ENCODE data around the gene AQP12B. TPM values are rescaled to one million over a fixed set of nuclear protein-coding genes. Genes with fewer than 3 reads are reported as not detected.

AQP12B gene
- total RNA-seq, 1 donor from 2014 or later: not detected

GRCh38 chr2:240630771-240631547, 51.7 kb downstream of the AQP12B start:
- Mint-ChIP-seq H3K36me3 (ENCODE audit: low read depth) (no peaks in the 10 kb centered on the region), H3K4me1 (no peaks in the 10 kb centered on the region), H3K9me3 (peaks cover 14% of the 10 kb centered on the region), H3K4me3 (no peak overlapping the region), H3K27me3 (no peaks in the 10 kb centered on the region), H3K27ac (no peak overlapping the region)
- no peak for ATAC-seq (ENCODE audit: low read depth)
- TF ChIP-seq, protein P1, sequence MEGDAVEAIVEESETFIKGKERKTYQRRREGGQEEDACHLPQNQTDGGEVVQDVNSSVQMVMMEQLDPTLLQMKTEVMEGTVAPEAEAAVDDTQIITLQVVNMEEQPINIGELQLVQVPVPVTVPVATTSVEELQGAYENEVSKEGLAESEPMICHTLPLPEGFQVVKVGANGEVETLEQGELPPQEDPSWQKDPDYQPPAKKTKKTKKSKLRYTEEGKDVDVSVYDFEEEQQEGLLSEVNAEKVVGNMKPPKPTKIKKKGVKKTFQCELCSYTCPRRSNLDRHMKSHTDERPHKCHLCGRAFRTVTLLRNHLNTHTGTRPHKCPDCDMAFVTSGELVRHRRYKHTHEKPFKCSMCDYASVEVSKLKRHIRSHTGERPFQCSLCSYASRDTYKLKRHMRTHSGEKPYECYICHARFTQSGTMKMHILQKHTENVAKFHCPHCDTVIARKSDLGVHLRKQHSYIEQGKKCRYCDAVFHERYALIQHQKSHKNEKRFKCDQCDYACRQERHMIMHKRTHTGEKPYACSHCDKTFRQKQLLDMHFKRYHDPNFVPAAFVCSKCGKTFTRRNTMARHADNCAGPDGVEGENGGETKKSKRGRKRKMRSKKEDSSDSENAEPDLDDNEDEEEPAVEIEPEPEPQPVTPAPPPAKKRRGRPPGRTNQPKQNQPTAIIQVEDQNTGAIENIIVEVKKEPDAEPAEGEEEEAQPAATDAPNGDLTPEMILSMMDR (IDR thresholded peaks at IDR 0.05): no peak
- ChIA-PET POLR2A (no interaction called here), CTCF (no interaction called here)
- peak; percentile 8 for DNase-seq
- intact Hi-C loops (cut with micrococcal nuclease): no loop called here

- Mint-ChIP-seq H3K27me3 (no peaks in the 10 kb centered on the region), H3K9me3 (peaks cover 14% of the 10 kb centered on the region), H3K36me3 (ENCODE audit: low read depth) (no peaks in the 10 kb centered on the region), H3K27ac (no peak overlapping the region), H3K4me1 (peaks cover under 1% of the 10 kb centered on the region), H3K4me3 (no peak overlapping the region)
- ChIA-PET POLR2A (no interaction called here), CTCF (no interaction called here)
- TF ChIP-seq, protein P1 (IDR thresholded peaks at IDR 0.05): no peak
- intact Hi-C loops (cut with micrococcal nuclease): no loop called here
- no peak for ATAC-seq (ENCODE audit: low read depth)
- DNase-seq: peak; percentile 8
Measured at GRCh38 chr2:240629968-240630770, 52.5 kb downstream of the AQP12B start.

DNA sequence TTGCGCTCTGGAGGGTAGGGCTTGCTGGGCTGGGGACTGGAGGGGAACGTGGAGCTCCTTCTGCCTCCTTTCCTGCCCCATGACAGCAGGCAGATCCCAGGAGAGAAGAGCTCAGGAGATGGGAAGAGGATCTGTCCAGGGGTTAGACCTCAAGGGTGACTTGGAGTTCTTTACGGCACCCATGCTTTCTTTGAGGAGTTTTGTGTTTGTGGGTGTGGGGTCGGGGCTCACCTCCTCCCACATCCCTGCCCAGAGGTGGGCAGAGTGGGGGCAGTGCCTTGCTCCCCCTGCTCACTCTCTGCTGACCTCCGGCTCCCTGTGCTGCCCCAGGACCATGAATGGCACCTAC, 53.1 kb downstream of the AQP12B start:
- Mint-ChIP-seq H3K9me3 (peaks cover 14% of the 10 kb centered on the region), H3K27me3 (no peaks in the 10 kb centered on the region), H3K4me1 (peaks cover 5% of the 10 kb centered on the region), H3K36me3 (ENCODE audit: low read depth) (no peaks in the 10 kb centered on the region), H3K4me3 (no peak overlapping the region), H3K27ac (no peak overlapping the region)
- DNase-seq (peak; percentile 12), ATAC-seq (ENCODE audit: low read depth) (no peak)
- TF ChIP-seq, protein P1 (IDR thresholded peaks at IDR 0.05): no peak
- ChIA-PET CTCF (no interaction called here), POLR2A (no interaction called here)
- intact Hi-C loops (cut with micrococcal nuclease): no loop called here

- no peak for ATAC-seq (ENCODE audit: low read depth)
- Mint-ChIP-seq H3K9me3 (peaks cover 9% of the 10 kb centered on the region), H3K4me1 (peaks cover 7% of the 10 kb centered on the region), H3K36me3 (ENCODE audit: low read depth) (no peaks in the 10 kb centered on the region), H3K27me3 (no peaks in the 10 kb centered on the region), H3K27ac (no peak overlapping the region), H3K4me3 (no peak overlapping the region)
- DNase-seq: peak; percentile 8
- TF ChIP-seq, protein P1 (IDR thresholded peaks at IDR 0.05): no peak
- POLR2A ChIA-PET: no interaction called here
- CTCF ChIA-PET: no interaction called here
- intact Hi-C loops (cut with micrococcal nuclease): no loop called here
Measured at GRCh38 chr2:240628808-240629618, 53.7 kb downstream of the AQP12B start.

DNA sequence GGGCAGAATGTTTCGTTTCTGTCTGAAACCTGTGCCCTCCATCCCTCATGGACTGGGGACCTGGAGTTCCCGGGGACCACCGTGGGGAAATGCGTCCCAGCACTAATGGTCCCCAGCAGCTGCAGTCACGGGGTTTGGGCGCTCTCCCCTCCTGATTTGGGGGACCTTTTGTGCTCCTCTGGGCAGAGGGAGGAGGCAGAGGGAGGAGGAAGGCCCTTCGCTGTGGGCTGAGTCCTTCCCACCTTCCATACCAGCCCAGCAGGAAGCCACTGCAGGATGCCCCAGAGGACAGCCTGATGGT, 54.2 kb downstream of the AQP12B start:
- intact Hi-C loops (cut with micrococcal nuclease): no loop called here
- ATAC-seq (ENCODE audit: low read depth) (no peak), DNase-seq (peak; percentile 7)
- Mint-ChIP-seq H3K4me3 (no peak overlapping the region), H3K36me3 (ENCODE audit: low read depth) (no peaks in the 10 kb centered on the region), H3K27ac (no peak overlapping the region), H3K4me1 (peaks cover 7% of the 10 kb centered on the region), H3K27me3 (no peaks in the 10 kb centered on the region), H3K9me3 (peaks cover 6% of the 10 kb centered on the region)
- CTCF ChIA-PET: no interaction called here
- POLR2A ChIA-PET: no interaction called here
- TF ChIP-seq, protein P1 (IDR thresholded peaks at IDR 0.05): no peak
